Neural progenitor cell (in vitro differentiated cells): Measurements from ENCODE around the gene ECT2L. TPM values are rescaled to one million over a fixed set of nuclear protein-coding genes. Genes with fewer than 3 reads are reported as not detected.

Source experiments
- DNase-seq: peaks from one replicate; pipeline ENCODE4 v3.0.0-alpha.2; 2016; ENCODE audit warnings: low spot score
- H2AFZ ChIP-seq: fragments of 200-600 bp; sonication (generic); replicated peaks from 2 replicates; pipeline ENCODE4 v1.6.1; 2016; ENCODE audit warnings: antibody characterized with exemption
- H3F3A ChIP-seq: fragments of 200-600 bp; sonication (generic); 2 replicates; pipeline ENCODE4 v1.6.1; 2016; ENCODE audit warnings: antibody characterized with exemption, low read depth
- H3K27ac ChIP-seq: fragments of 200-600 bp; sonication (generic); 2 replicates; pipeline ENCODE4 v1.5.1; 2016; ENCODE audit warnings: mild to moderate bottlenecking
- H3K27me3 ChIP-seq: fragments of 200-600 bp; sonication (generic); 2 replicates; pipeline ENCODE4 v1.6.1; 2016; ENCODE audit warnings: mild to moderate bottlenecking, moderate library complexity
- H3K36me3 ChIP-seq: fragments of 200-600 bp; sonication (generic); 2 replicates; pipeline ENCODE4 v1.5.1; 2016
- H3K4me1 ChIP-seq: fragments of 200-600 bp; sonication (generic); 2 replicates; pipeline ENCODE4 v1.6.1; 2016; ENCODE audit warnings: mixed run types
- H3K4me2 ChIP-seq: fragments of 200-600 bp; sonication (generic); 2 replicates; pipeline ENCODE4 v1.6.1; 2016
- H3K4me3 ChIP-seq: fragments of 200-600 bp; sonication (generic); 2 replicates; pipeline ENCODE4 v1.5.1; 2016
- H3K79me2 ChIP-seq: fragments of 200-600 bp; sonication (generic); 2 replicates; pipeline ENCODE4 v1.6.1; 2016; ENCODE audit warnings: low read depth
- H3K9ac ChIP-seq: fragments of 200-600 bp; sonication (generic); 2 replicates; pipeline ENCODE4 v1.6.1; 2016
- H3K9me3 ChIP-seq: fragments of 200-600 bp; sonication (generic); 2 replicates; pipeline ENCODE4 v1.5.1; 2016; ENCODE audit warnings: low read depth
- H4K20me1 ChIP-seq: fragments of 200-600 bp; sonication (generic); 2 replicates; pipeline ENCODE4 v1.6.1; 2016; ENCODE audit warnings: low read depth
- H3K27ac Mint-ChIP-seq: 3 replicates; pipeline ENCODE4 v1.8.0; 2021; ENCODE audit warnings: mixed read lengths
- H3K27me3 Mint-ChIP-seq: 2 replicates; pipeline ENCODE4 v1.8.0; 2022; ENCODE audit warnings: low read depth, mild to moderate bottlenecking, inconsistent platforms, moderate library complexity, mixed read lengths; ENCODE audit not compliant: insufficient read depth
- H3K36me3 Mint-ChIP-seq: 3 replicates; pipeline ENCODE4 v1.8.0; 2021; ENCODE audit warnings: mixed read lengths
- H3K4me1 Mint-ChIP-seq: 3 replicates; pipeline ENCODE4 v1.8.0; 2021; ENCODE audit warnings: mixed read lengths
- H3K4me3 Mint-ChIP-seq: 3 replicates; pipeline ENCODE4 v1.8.0; 2021; ENCODE audit warnings: mild to moderate bottlenecking, moderate library complexity, mixed read lengths
- H3K9me3 Mint-ChIP-seq: 3 replicates; pipeline ENCODE4 v1.8.0; 2020; ENCODE audit warnings: mixed read lengths
- EZH2 ChIP-seq: fragments of 200-600 bp; sonication (generic); IDR thresholded peaks from 2 replicates; pipeline ENCODE4 v1.6.1; 2017; ENCODE audit warnings: antibody characterized with exemption, mild to moderate bottlenecking, moderate library complexity
- EZH2phosphoT487 ChIP-seq: fragments of 200-600 bp; sonication (generic); IDR thresholded peaks from 2 replicates; pipeline ENCODE4 v1.6.1; 2017; ENCODE audit warnings: antibody characterized with exemption
- total RNA-seq: library from RNA; depleted of rRNA; stranded (reverse); fragments of >200 nt; gene quantifications from 2 replicates; pipeline ENCODE4 v1.2.3, GENCODE V29; 2015; ENCODE audit warnings: low replicate concordance
- TF ChIP-seq, protein P1 (sequence below): fragments of 200-600 bp; sonication (generic); IDR thresholded peaks from 2 replicates; pipeline ENCODE4 v1.5.1; 2017; ENCODE audit warnings: antibody characterized with exemption, mild to moderate bottlenecking

Gene ECT2L
- total RNA-seq, 1 donor from 2014 or later: not detected

DNA sequence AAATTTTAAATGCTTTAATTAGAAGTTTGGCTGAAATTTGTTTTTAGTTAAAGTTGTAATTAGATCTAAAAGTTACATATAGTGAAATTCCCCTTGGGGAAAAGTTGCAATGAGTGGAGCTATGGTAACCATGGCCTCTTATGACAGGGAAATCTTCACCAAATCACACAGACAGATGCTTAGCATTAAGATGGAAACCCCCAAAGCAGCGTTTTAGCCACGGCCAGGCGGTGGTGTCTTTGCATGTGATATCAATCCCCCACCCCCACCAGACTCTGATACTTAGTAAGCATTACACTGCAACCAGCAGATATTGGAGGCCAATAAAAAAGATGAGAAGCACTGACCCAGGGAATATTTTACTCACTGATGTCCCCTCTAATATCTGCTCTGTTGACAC, 116.4 kb downstream of the ECT2L start:
- Mint-ChIP-seq H3K4me3 (no peak overlapping the region), H3K4me1 (no peaks in the 10 kb centered on the region), H3K27me3 (no peaks in the 10 kb centered on the region), H3K36me3 (peaks cover 34% of the 10 kb centered on the region), H3K9me3 (no peaks in the 10 kb centered on the region), H3K27ac (no peak overlapping the region)
- no peak for DNase-seq
- Histone ChIP-seq H3K79me2 (no peaks in the 10 kb centered on the region), H3K9me3 (no peaks in the 10 kb centered on the region), H3K27ac (no peak overlapping the region), H3K4me2 (no peak overlapping the region), H3K9ac (no peak overlapping the region), H3K36me3 (peaks cover 35% of the 10 kb centered on the region), H3K4me1 (no peaks in the 10 kb centered on the region), H3K4me3 (no peak overlapping the region), H4K20me1 (no peaks in the 10 kb centered on the region), H3K27me3 (no peaks in the 10 kb centered on the region), H2AFZ (no peak overlapping the region), H3F3A (no peaks in the 10 kb centered on the region)
- no peak for TF ChIP-seq EZH2phosphoT487
- TF ChIP-seq, protein P1, sequence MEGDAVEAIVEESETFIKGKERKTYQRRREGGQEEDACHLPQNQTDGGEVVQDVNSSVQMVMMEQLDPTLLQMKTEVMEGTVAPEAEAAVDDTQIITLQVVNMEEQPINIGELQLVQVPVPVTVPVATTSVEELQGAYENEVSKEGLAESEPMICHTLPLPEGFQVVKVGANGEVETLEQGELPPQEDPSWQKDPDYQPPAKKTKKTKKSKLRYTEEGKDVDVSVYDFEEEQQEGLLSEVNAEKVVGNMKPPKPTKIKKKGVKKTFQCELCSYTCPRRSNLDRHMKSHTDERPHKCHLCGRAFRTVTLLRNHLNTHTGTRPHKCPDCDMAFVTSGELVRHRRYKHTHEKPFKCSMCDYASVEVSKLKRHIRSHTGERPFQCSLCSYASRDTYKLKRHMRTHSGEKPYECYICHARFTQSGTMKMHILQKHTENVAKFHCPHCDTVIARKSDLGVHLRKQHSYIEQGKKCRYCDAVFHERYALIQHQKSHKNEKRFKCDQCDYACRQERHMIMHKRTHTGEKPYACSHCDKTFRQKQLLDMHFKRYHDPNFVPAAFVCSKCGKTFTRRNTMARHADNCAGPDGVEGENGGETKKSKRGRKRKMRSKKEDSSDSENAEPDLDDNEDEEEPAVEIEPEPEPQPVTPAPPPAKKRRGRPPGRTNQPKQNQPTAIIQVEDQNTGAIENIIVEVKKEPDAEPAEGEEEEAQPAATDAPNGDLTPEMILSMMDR: no peak
- no peak for TF ChIP-seq EZH2

DNA sequence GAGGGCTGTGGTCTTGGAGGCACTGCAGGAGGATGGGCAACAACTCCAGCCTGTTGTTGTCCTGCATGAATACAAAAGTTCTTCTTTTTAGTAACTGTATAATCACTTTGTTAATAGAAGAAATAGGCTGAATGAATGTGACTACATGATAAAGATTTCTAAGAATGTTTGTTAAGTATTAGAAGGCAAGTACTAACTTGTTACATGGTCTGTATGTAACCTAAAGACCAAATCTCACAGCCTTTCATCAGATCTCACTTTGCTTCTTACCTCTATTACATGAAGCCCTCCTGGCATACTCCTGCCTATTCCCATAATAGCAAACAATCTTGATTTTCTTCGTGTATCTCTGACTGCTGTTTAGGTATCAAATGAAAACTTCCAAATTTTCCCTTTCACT, 118.8 kb downstream of the ECT2L start:
- Histone ChIP-seq H3K27ac (no peak overlapping the region), H3K9me3 (no peaks in the 10 kb centered on the region), H3K27me3 (no peaks in the 10 kb centered on the region), H3K4me3 (no peak overlapping the region), H2AFZ (no peak overlapping the region), H3K4me2 (no peak overlapping the region), H3K4me1 (no peaks in the 10 kb centered on the region), H3F3A (no peaks in the 10 kb centered on the region), H3K79me2 (no peaks in the 10 kb centered on the region), H3K36me3 (peaks cover 20% of the 10 kb centered on the region), H3K9ac (no peak overlapping the region), H4K20me1 (no peaks in the 10 kb centered on the region)
- Mint-ChIP-seq H3K9me3 (no peaks in the 10 kb centered on the region), H3K4me1 (no peaks in the 10 kb centered on the region), H3K36me3 (peaks cover 23% of the 10 kb centered on the region), H3K27ac (no peak overlapping the region), H3K27me3 (no peaks in the 10 kb centered on the region), H3K4me3 (no peak overlapping the region)
- no peak for TF ChIP-seq EZH2phosphoT487
- no peak for TF ChIP-seq EZH2
- TF ChIP-seq, protein P1: no peak
- no peak for DNase-seq

DNA sequence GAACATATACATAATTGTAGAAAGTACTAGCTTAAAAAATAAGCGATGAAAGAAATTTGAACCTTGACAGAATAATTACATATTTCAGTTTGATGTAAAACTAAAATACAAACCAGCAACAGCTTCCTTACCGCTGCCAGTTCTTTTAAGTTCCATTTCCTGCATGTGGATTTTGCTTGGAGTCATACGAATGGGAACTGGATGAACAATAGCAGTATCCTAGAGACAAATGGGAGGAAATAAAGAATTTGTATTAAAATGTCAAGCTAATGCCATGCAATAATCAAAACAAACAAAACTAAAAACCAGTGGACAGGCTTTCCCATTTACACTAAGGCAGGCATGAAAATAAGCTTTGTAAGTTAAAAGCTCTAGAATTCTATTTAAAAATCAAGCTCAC, 125.0 kb downstream of the ECT2L start:
- no peaks in the 10 kb centered on the region for H3K9me3 Mint-ChIP-seq
- H3K27ac Mint-ChIP-seq: no peak overlapping the region
- Histone ChIP-seq H3K9ac (no peak overlapping the region), H3K36me3 (peaks cover 10% of the 10 kb centered on the region), H2AFZ (no peak overlapping the region), H4K20me1 (no peaks in the 10 kb centered on the region), H3K4me3 (no peak overlapping the region), H3K27ac (no peak overlapping the region), H3K9me3 (no peaks in the 10 kb centered on the region), H3K4me2 (no peak overlapping the region), H3F3A (peaks cover 4% of the 10 kb centered on the region), H3K27me3 (no peaks in the 10 kb centered on the region), H3K79me2 (no peaks in the 10 kb centered on the region), H3K4me1 (no peaks in the 10 kb centered on the region)
- peaks cover 3% of the 10 kb centered on the region for H3K36me3 Mint-ChIP-seq
- no peaks in the 10 kb centered on the region for H3K4me1 Mint-ChIP-seq
- TF ChIP-seq EZH2phosphoT487 (no peak), EZH2 (no peak)
- TF ChIP-seq, protein P1: no peak
- H3K4me3 Mint-ChIP-seq: no peak overlapping the region
- no peak for DNase-seq
- H3K27me3 Mint-ChIP-seq: no peaks in the 10 kb centered on the region

DNA sequence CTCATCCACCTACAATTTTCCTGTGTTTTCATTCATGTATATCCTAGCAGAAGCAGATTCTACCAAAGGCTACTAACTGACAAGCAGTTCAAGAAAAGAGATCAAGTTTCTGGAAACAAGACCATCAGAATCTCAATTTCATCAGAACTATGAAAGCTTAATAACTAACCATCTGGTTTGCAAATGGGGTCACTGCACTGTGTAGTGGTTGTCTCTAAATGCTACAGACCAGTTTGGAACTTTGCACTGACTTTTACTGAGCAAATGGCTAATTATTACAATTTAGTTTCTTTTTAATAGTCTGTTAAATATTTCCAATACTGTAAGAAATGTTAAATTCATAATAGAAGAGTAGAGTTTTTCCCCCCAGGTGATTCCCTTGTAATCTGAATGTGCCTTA, 127.7 kb downstream of the ECT2L start:
- Mint-ChIP-seq H3K4me1 (peaks cover 3% of the 10 kb centered on the region), H3K36me3 (peaks cover 3% of the 10 kb centered on the region), H3K27me3 (no peaks in the 10 kb centered on the region), H3K9me3 (no peaks in the 10 kb centered on the region), H3K4me3 (no peak overlapping the region), H3K27ac (no peak overlapping the region)
- Histone ChIP-seq H3K9ac (no peak overlapping the region), H3K4me3 (no peak overlapping the region), H3K27me3 (no peaks in the 10 kb centered on the region), H4K20me1 (no peaks in the 10 kb centered on the region), H3K9me3 (no peaks in the 10 kb centered on the region), H3F3A (peaks cover 11% of the 10 kb centered on the region), H3K27ac (no peak overlapping the region), H3K36me3 (peaks cover 11% of the 10 kb centered on the region), H3K4me1 (no peaks in the 10 kb centered on the region), H2AFZ (no peak overlapping the region), H3K79me2 (no peaks in the 10 kb centered on the region), H3K4me2 (no peak overlapping the region)
- TF ChIP-seq, protein P1: no peak
- no peak for TF ChIP-seq EZH2
- no peak for DNase-seq
